GM12878 (cell line): ENCODE measurements around the gene ADCY7. TPM values are rescaled to one million over a fixed set of nuclear protein-coding genes. Genes with fewer than 3 reads are reported as not detected.
A peak's percentile ranks its signal among the peaks of the same experiment; 100 is the strongest.

ENCODE experiments used
- ATAC-seq: fragments of 200-7000 bp; cut with Tn5 transposase; 3 replicates; pipeline ENCODE4 v1.9.1; 2020; ENCODE audit warnings: mild to moderate bottlenecking, moderate library complexity
- BruUV-seq: library from RNA; stranded (reverse); fragments of 400-500 nt; replicated peaks from 2 replicates; lab custom pipeline; 2021; lab: Mats Ljungman, UMichigan
- CTCF ChIA-PET: fragments of 300-600 bp; sonication (Branson Sonifier 250); formaldehyde crosslinking; extraction: SDS; loops from one replicate; lab custom pipeline; 2021; ENCODE audit warnings: inconsistent platforms; lab: Yijun Ruan, JAX
- POLR2A ChIA-PET: fragments of 350-600 bp; formaldehyde crosslinking; extraction: SDS; loops from one replicate; lab custom pipeline; 2021; ENCODE audit warnings: inconsistent platforms; lab: Charles Lee
- RAD21 ChIA-PET: fragments of 300-600 bp; sonication (Branson Sonifier 250); formaldehyde crosslinking; loops from one replicate; lab custom pipeline; 2023; ENCODE audit warnings: antibody characterized with exemption; ENCODE audit not compliant: unreplicated experiment; lab: Charles Lee
- SMC1A ChIA-PET: fragments of 300-600 bp; sonication (Branson Sonifier 250); formaldehyde crosslinking; loops from one replicate; lab custom pipeline; 2023; ENCODE audit not compliant: unreplicated experiment, uncharacterized antibody; lab: Charles Lee
- DNase-seq: peaks from one replicate; pipeline ENCODE4 v3.0.0-alpha.2; 2011; ENCODE audit warnings: low read depth, low spot score
- FAIRE-seq: peaks from 3 replicates; lab custom pipeline; 2011; peaks lifted over from hg19 to GRCh38; lab: Jason Lieb, UNC
- H2AFZ ChIP-seq: 2 replicates; pipeline ENCODE4 v1.6.0; 2011; ENCODE audit warnings: low read depth, low read length, control low read depth; ENCODE audit not compliant: control insufficient read depth
- H3K27ac ChIP-seq: 2 replicates; pipeline ENCODE4 v1.5.1; 2011; ENCODE audit warnings: control low read depth; ENCODE audit not compliant: control insufficient read depth, insufficient read depth
- H3K27me3 ChIP-seq, 2 experiments: replicated peaks in 1 of 2; 2 replicates each; pipeline versions ENCODE4 v1.6.0 to v1.6.1; 2011; ENCODE audit warnings: low read length in 1 of 2; ENCODE audit not compliant: control insufficient read depth in 2 of 2, insufficient read depth in 2 of 2
- H3K36me3 ChIP-seq, 2 experiments: 2 replicates each; pipeline ENCODE4 v1.5.1; 2011; ENCODE audit warnings: low read length in 1 of 2; ENCODE audit not compliant: control insufficient read depth in 2 of 2, insufficient read depth in 2 of 2
- H3K4me1 ChIP-seq: 2 replicates; pipeline ENCODE4 v1.6.1; 2011; ENCODE audit warnings: mild to moderate bottlenecking, low read length, moderate library complexity, mixed read lengths; ENCODE audit not compliant: control insufficient read depth, insufficient read depth
- H3K4me2 ChIP-seq: 2 replicates; pipeline ENCODE4 v1.6.0; 2011; ENCODE audit warnings: control low read depth; ENCODE audit not compliant: control insufficient read depth, insufficient read depth
- H3K4me3 ChIP-seq: fragments of 200-600 bp; sonication (generic); 2 replicates; pipeline ENCODE4 v1.5.1; 2016
- H3K79me2 ChIP-seq: 2 replicates; pipeline ENCODE4 v1.6.0; 2011; ENCODE audit warnings: low read length; ENCODE audit not compliant: control insufficient read depth, insufficient read depth
- H3K9ac ChIP-seq: 2 replicates; pipeline ENCODE4 v1.8.0; 2011; ENCODE audit warnings: low read length, control low read depth, mixed read lengths; ENCODE audit not compliant: control insufficient read depth, insufficient read depth
- H3K9me3 ChIP-seq: replicated peaks from 3 replicates; pipeline ENCODE4 v1.5.1; 2011; ENCODE audit warnings: mild to moderate bottlenecking, low read length; ENCODE audit not compliant: control insufficient read depth, insufficient read depth
- H4K20me1 ChIP-seq: 2 replicates; pipeline ENCODE4 v1.6.0; 2011; ENCODE audit not compliant: control insufficient read depth, insufficient read depth
- BRCA1 ChIP-seq: IDR thresholded peaks from 2 replicates; pipeline ENCODE4 v1.6.1; 2011; ENCODE audit warnings: low read depth, low read length, improper control_type of control experiment
- CREM ChIP-seq: IDR thresholded peaks from 2 replicates; pipeline ENCODE4 v1.6.1; 2014; ENCODE audit warnings: antibody characterized with exemption, low read depth
- CUX1 ChIP-seq: IDR thresholded peaks from 2 replicates; pipeline ENCODE4 v1.6.1; 2012; ENCODE audit warnings: improper control_type of control experiment, low read depth, low read length; ENCODE audit not compliant: insufficient replicate concordance
- EGR1 ChIP-seq, 2 experiments: IDR thresholded peaks; 1 replicate in 1 of 2; 2 replicates in 1 of 2; pipeline ENCODE4 v1.6.1; 2011 to 2012; ENCODE audit warnings: low read depth in 2 of 2, low read length in 2 of 2, borderline replicate concordance in 1 of 2, mild to moderate bottlenecking in 1 of 2, moderate library complexity in 1 of 2
- ELK1 ChIP-seq: IDR thresholded peaks from 2 replicates; pipeline ENCODE4 v1.6.1; 2012; ENCODE audit warnings: low read depth, low read length, improper control_type of control experiment
- EP300 ChIP-seq, 2 experiments: fragments of 150-350 bp in 1 of 2; IDR thresholded peaks; 2 replicates each; pipeline ENCODE4 v1.6.1; 2011 to 2012; ENCODE audit warnings: low read depth in 2 of 2, low read length in 2 of 2, borderline replicate concordance in 1 of 2, improper control_type of control experiment in 1 of 2, inconsistent platforms in 1 of 2; ENCODE audit not compliant: control insufficient read depth in 1 of 2
- ESRRA ChIP-seq: IDR thresholded peaks from 2 replicates; pipeline ENCODE4 v1.6.1; 2012; ENCODE audit warnings: mild to moderate bottlenecking, low read length, improper control_type of control experiment
- LARP7 ChIP-seq: fragments of 450-650 bp; IDR thresholded peaks from 2 replicates; pipeline ENCODE4 v1.6.1; 2017; ENCODE audit warnings: mild to moderate bottlenecking
- RAD51 ChIP-seq: fragments of 450-650 bp; IDR thresholded peaks from 2 replicates; pipeline ENCODE4 v1.6.1; 2016; ENCODE audit warnings: moderate library complexity, mild to moderate bottlenecking, inconsistent platforms
- RUNX3 ChIP-seq: IDR thresholded peaks from 2 replicates; pipeline ENCODE4 v1.6.1; 2012; ENCODE audit warnings: low read length, inconsistent platforms
- SMARCA5 ChIP-seq: fragments of 450-650 bp; IDR thresholded peaks from 2 replicates; pipeline ENCODE4 v1.6.1; 2017; ENCODE audit warnings: mild to moderate bottlenecking
- TCF3 ChIP-seq: IDR thresholded peaks from 2 replicates; pipeline ENCODE4 v1.6.1; 2012; ENCODE audit warnings: low read depth, mild to moderate bottlenecking, low read length, borderline replicate concordance; ENCODE audit not compliant: insufficient read depth
- WGBS: methylation state at CpG from one replicate; pipeline ENCODE4 v1.1.6; 2016; ENCODE audit warnings: low lambda C conversion rate; ENCODE audit not compliant: insufficient replicate concordance, insufficient coverage; ENCODE audit errors: missing lambda C conversion rate; 5-methylcytosine and 5-hydroxymethylcytosine counted together
- in situ Hi-C: fragments of 300-500 bp; cut with MboI; formaldehyde crosslinking; loops from 9 replicates; pipeline ENCODE4 v1.14.3; 2018; ENCODE audit warnings: mixed read lengths
- intact Hi-C: fragments of 100-400 bp; cut with micrococcal nuclease; formaldehyde crosslinking; loops from one replicate; pipeline ENCODE4 v1.14.2; 2022; ENCODE audit not compliant: unreplicated experiment
- polyA plus RNA-seq, 11 experiments: library from polyadenylated mRNA; depleted of rRNA in 4 of 11; unstranded in 6 of 11; stranded (reverse) in 5 of 11; fragments of >200 nt; fragmentation: Nextera tagmentation in 4 of 11; fragmentation: Illumina TruSeq in 1 of 11; extraction: Ambion mirVana in 4 of 11; extraction: Trizol in 1 of 11; gene quantifications; 1 replicate in 1 of 11; 2 replicates in 10 of 11; pipeline versions ENCODE4 v1.2.1 to v1.2.3, GENCODE V29; 2011 to 2016; ENCODE audit warnings: inconsistent platforms in 2 of 11, missing spikeins in 2 of 11, low read depth in 1 of 11
- total RNA-seq, 4 experiments: library from RNA; depleted of rRNA in 3 of 4; stranded (reverse); fragments of >200 nt in 3 of 4; fragmentation: Illumina TruSeq in 1 of 4; extraction: Trizol in 1 of 4; gene quantifications; 2 replicates each; pipeline versions ENCODE4 v1.2.1 to v1.2.3, GENCODE V29; 2013 to 2021

The ADCY7 gene
- total and polyA plus RNA-seq, 10 of the 15 experiments (the other 5 are each of a cell fraction or from before 2014, with no cell fraction given) = 1.2 to 87.9 (median 24.4) TPM

GRCh38 chr16:50303041-50303604, 36.8 kb downstream of the ADCY7 start:
- Histone ChIP-seq H3K9me3 (no peaks in the 10 kb centered on the region), H3K27ac (no peak overlapping the region), H3K27me3 (no peaks in the 10 kb centered on the region), H3K79me2 (no peaks in the 10 kb centered on the region), H3K36me3 (peaks cover 6 to 21% of the 10 kb centered on the region in 2 experiments), H3K4me3 (no peak overlapping the region), H3K9ac (no peak overlapping the region), H2AFZ (no peak overlapping the region), H3K4me1 (no peaks in the 10 kb centered on the region)
- POLR2A ChIA-PET = no interaction called here
- SMC1A ChIA-PET = no interaction called here
- no peak for ATAC-seq
- RAD21 ChIA-PET = interaction anchor here (0.6 kb wide), 1 partner anchor 14 kb away, joined by 3 read pairs; no protein-coding TSS in a partner anchor
- CTCF ChIA-PET = no interaction called here
- TSS peak; percentile 28 for BruUV-seq
- DNase-seq = no peak
- TF ChIP-seq TCF3 (no peak), EP300 (IDR thresholded peaks at IDR 0.05; ENCODE audit: borderline replicate concordance in 1 of 2, control insufficient read depth in 1 of 2, low read depth in 2 of 2, low read length in 2 of 2) (no peak), EGR1 (IDR thresholded peaks at IDR 0.05; ENCODE audit: borderline replicate concordance in 1 of 2, low read depth in 2 of 2, low read length in 2 of 2) (no peak), SMARCA5 (no peak), BRCA1 (no peak), RAD51 (no peak), RUNX3 (no peak), LARP7 (no peak), CREM (no peak), ESRRA (no peak), ELK1 (no peak), CUX1 (no peak)
- TF ChIP-seq, all 136 proteins: peak for 0
- in situ Hi-C loops (no loop called here), intact Hi-C loops (no loop called here)
- Histone ChIP-seq H3K4me2 (no peak overlapping the region), H4K20me1 (no peaks in the 10 kb centered on the region)
- FAIRE-seq = no peak
- 94% methylated on average over 11 of the region's 11 CpGs for WGBS
